Motor neuron (in vitro differentiated cells): Measurements from ENCODE around the gene HS1BP3. TPM values are rescaled to one million over a fixed set of nuclear protein-coding genes. Genes with fewer than 3 reads are reported as not detected.
A peak's percentile ranks its signal among the peaks of the same experiment; 100 is the strongest.

Source experiments
- ATAC-seq, 8 experiments: fragments of 200-7000 bp; cut with Tn5 transposase; replicated peaks in 6 of 8; 2 replicates each; pipeline ENCODE4 v1.8.0; 2021; ENCODE audit warnings: mild to moderate bottlenecking in 8 of 8, moderate library complexity in 8 of 8
- H3K27ac ChIP-seq, 2 donors: fragments of 250-450 bp; sonication (Bioruptor Pico); 2 replicates each; pipeline ENCODE4 v1.9.0; 2021; ENCODE audit warnings: antibody characterized with exemption in 2 of 2, mild to moderate bottlenecking in 2 of 2, moderate library complexity in 1 of 2
- H3K4me1 ChIP-seq, 2 donors: fragments of 250-450 bp; sonication (Bioruptor Pico); replicated peaks in 1 of 2; 2 replicates each; pipeline ENCODE4 v1.6.1; 2021; ENCODE audit warnings: antibody characterized with exemption in 2 of 2, mild to moderate bottlenecking in 2 of 2, moderate library complexity in 1 of 2
- H3K4me3 ChIP-seq, 5 donors: fragments of 250-450 bp; sonication (Bioruptor Pico); 2 replicates each; pipeline ENCODE4 v1.9.0; 2021; ENCODE audit warnings: antibody characterized with exemption in 5 of 5, mild to moderate bottlenecking in 5 of 5, moderate library complexity in 4 of 5
- WGBS, 10 experiments: fragments of 450-650 bp; shearing (Covaris generic); methylation state at CpG; one replicate each; pipeline ENCODE4 v1.0.0; 2022; 5-methylcytosine and 5-hydroxymethylcytosine counted together
- in situ Hi-C, 9 experiments: fragments of 400-800 bp; cut with MboI; loops; one replicate each; pipeline ENCODE4 v1.15.0; 2021; ENCODE audit warnings: low sequenced_read_pairs in 9 of 9, low pct_unique_long_range_greater_than_20kb in 2 of 9; ENCODE audit not compliant: unreplicated experiment in 9 of 9
- total RNA-seq, 8 experiments: library from RNA; unstranded; fragments of 300-600 nt; gene quantifications; 2 replicates each; pipeline versions ENCODE4 v1.2.3 to v1.2.4, GENCODE V29; 2022

HS1BP3 gene
- total RNA-seq, 8 experiments from 2014 or later, result 6.8 to 29.2 (median 11.2) TPM

DNA sequence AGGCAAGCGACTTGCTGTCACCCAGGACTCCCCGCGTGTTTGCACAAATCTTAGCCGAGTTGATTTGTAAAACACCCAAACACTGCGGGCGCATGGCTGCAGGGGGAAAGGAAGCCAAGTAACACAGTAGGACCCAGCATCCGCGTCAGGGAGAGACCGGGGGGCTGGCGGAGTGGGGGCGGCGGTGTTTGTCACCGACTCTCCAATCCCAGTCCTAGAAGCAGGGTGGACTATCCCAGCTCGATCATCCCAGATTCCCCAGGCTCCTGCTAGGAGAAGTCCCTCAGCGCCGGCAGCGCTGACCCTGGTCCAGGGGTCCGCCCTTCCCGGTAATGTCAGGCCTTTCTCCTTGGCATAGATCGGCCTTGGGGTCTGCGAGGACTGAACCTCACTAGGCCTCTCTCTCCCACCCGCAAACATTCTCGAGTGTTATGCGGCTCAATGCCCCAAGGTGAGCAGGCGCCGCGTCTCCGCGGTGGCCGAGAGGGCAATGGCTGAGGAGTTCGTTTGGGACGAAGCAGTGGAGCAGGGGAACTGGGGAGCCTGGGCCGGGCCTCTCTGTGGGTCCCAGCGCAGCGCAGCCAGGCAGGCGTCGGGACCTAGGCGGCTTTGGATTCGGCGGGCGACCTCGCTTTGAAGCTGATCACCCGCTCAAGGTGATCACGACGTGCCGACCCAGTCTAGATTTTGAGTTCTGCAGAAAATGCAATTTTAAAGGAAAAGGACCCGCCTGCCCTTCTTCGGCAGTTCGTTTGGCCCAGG, 14.5 kb upstream of the HS1BP3 start:
- in situ Hi-C loops, result loop anchor here (10.0 to 25.0 kb wide), 4 partner anchors 272 to 447 kb away; partner anchors contain the start of gene TDRD15 (in 1 of the 9)
- 0 to 2% (median 1%) methylated on average over 2 to 15 of the region's 49 CpGs; no CpG with 5 or more reads in 6 of the 10 experiments for WGBS, 10 experiments
- peak in 1 of 8 experiments; percentile 5 for ATAC-seq
- H3K4me1 ChIP-seq, result peaks cover 0 to 9% of the 10 kb centered on the region in 2 donors
- no peak overlapping the region for H3K27ac ChIP-seq
- H3K4me3 ChIP-seq, result no peak overlapping the region

DNA sequence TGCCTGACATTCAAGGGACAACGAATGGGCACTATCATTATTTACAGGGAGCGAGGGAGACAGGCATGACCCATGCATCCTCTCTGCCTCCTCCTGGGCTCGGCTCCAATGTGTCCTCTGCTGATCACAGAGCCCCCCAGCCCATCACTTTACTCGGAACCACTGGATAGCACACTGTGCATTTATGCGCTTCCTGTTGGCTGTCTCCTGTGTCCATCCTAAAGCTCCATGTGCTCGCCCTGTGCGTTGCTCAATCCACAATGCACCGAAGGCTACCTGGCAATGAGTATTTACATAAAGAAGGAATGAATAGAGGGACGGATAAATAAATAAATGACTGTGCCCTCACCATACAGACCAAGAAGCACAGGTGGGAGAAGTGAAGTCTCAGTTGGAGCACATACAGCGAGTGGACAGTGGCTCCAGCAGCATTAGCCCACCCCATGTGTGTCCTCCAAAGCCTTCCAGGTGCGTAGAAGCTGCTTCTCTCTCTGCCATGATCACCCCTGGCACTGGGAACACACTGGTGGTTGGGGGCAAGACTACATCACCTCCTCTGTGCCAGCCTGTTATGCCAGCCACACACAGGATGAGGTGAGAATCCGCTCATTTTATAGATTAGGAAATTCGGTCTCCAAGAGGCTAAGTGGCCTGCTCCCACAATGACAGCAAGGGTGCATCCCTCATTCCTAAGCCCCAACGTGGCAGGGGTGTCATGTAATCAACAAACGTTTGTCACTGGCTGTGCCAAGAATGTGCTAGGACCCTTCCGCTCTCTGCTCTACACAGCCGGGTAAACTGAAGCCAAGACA, 13.7 kb upstream of the HS1BP3 start:
- Histone ChIP-seq H3K4me3 (no peak overlapping the region), H3K27ac (no peak overlapping the region), H3K4me1 (peaks cover 0 to 9% of the 10 kb centered on the region in 2 donors)
- in situ Hi-C loops, result loop anchor here (10.0 to 25.0 kb wide), 4 partner anchors 273 to 448 kb away; partner anchors contain the start of gene TDRD15 (in 1 of the 9)
- ATAC-seq, result no peak
- WGBS, 10 experiments, result 22 to 50% (median 33%) methylated on average over 1 to 10 of the region's 17 CpGs; no CpG with 5 or more reads in 2 of the 10 experiments

DNA sequence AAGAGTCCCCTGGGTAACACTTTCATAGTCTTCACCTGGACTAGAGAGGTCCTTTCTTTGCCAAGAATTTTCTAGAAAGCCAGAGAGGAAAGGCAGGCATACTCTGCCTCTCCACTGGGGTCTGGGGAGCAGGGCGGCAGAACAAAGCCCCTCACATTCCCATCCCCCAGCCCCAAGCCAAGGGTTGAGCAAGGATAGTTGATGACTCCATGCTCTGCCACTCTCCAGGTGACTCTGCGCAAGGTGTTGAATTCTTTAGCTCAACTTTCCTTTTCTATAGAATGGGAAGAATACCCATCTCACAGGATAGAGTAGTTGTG, 13.1 kb upstream of the HS1BP3 start:
- no peak overlapping the region for H3K4me3 ChIP-seq
- no peak for ATAC-seq
- H3K27ac ChIP-seq, result no peak overlapping the region
- WGBS, 10 experiments, result 54 to 86% (median 76%) methylated on average over 1 to 2 of the region's 2 CpGs; no CpG with 5 or more reads in 6 of the 10 experiments
- H3K4me1 ChIP-seq, result peaks cover 0 to 9% of the 10 kb centered on the region in 2 donors
- in situ Hi-C loops, result loop anchor here (10.0 to 25.0 kb wide), 4 partner anchors 273 to 448 kb away; partner anchors contain the start of gene TDRD15 (in 1 of the 9)

DNA sequence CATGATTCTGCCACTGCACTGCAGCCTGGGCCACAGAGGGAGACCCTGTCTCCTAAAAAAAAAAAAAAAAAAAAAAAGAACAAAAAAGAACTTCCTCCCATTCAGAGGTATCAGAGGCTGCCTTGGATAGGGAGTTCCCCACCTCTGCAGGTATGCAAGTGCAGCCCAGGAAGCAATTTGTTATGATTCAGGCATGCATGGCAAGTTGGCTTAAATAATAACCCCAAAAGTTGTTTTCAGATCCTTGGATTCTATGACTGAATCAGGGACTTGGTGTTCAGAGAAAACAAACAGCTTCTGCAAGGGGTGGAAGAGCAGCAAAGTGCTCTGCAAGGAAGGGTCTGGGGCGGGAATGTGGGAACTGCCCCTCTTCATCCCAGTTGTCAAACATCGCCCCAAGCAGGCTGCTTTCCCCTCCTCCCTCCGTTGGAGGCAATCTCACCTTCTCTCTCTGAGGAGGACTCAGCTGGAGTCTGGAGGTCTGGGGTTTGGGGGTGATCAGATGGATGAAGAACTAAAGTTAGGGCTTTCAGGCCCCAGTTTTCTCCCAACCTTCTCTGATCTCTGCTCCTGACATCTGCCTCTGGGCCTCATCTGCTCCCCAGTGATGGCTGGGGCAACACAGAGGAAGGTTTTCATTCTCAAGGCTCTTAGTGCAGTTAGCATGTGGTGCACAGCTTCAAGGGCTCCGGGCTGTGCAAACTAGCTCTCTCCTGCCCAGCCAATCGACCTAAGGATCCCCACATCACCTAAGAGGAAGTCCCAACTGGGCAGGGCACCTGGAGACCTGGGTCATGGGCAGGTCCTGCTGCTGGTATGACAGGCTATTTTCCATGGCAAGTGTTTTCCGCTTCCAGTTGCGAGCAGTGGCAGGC, 12.5 kb upstream of the HS1BP3 start:
- no peak for ATAC-seq
- in situ Hi-C loops, result loop anchor here (10.0 to 25.0 kb wide), 4 partner anchors 274 to 449 kb away; partner anchors contain the start of gene TDRD15 (in 1 of the 9)
- H3K27ac ChIP-seq, result no peak overlapping the region
- peaks cover 0 to 9% of the 10 kb centered on the region in 2 donors for H3K4me1 ChIP-seq
- 20 to 70% (median 56%) methylated on average over 1 to 4 of the region's 7 CpGs; no CpG with 5 or more reads in 4 of the 10 experiments for WGBS, 10 experiments
- H3K4me3 ChIP-seq, result no peak overlapping the region

DNA sequence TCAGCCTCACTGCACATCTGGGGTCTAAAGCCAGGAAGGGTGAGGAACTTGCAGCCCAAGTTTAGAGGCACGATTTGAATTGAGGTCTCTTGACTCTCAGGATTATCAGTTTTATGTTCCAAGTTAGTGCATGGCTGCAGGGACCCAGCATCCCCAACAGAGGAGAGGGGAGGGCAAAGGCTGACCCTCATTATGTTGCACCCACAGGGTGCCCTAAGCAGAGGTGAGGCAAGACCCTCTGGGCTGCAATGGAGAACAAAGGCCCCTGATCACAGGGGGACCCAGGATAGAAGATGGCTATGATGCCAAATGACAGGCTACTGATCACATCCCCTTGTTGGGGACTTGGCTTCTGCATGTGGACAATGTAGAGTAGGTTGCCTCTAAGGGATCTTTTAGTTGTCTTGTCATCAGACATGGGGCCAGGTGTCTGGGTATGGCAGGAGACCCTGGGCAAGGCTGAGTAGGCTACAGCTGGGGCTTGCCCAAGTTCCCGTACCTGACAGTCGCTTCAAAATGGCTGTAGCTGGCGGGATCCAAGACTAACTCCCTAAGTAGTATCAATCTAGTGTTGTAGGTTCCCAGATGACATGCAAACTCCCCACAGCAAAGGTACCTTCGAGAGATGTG, 11.5 kb upstream of the HS1BP3 start:
- Histone ChIP-seq H3K4me3 (no peak overlapping the region), H3K4me1 (peaks cover 0 to 5% of the 10 kb centered on the region in 2 donors), H3K27ac (no peak overlapping the region)
- no peak for ATAC-seq
- WGBS, 10 experiments, result 0 to 49% (median 25%) methylated on average over 1 to 4 of the region's 5 CpGs; no CpG with 5 or more reads in 7 of the 10 experiments
- in situ Hi-C loops, result loop anchor here (10.0 to 25.0 kb wide), 4 partner anchors 275 to 450 kb away; partner anchors contain the start of gene TDRD15 (in 1 of the 9)

DNA sequence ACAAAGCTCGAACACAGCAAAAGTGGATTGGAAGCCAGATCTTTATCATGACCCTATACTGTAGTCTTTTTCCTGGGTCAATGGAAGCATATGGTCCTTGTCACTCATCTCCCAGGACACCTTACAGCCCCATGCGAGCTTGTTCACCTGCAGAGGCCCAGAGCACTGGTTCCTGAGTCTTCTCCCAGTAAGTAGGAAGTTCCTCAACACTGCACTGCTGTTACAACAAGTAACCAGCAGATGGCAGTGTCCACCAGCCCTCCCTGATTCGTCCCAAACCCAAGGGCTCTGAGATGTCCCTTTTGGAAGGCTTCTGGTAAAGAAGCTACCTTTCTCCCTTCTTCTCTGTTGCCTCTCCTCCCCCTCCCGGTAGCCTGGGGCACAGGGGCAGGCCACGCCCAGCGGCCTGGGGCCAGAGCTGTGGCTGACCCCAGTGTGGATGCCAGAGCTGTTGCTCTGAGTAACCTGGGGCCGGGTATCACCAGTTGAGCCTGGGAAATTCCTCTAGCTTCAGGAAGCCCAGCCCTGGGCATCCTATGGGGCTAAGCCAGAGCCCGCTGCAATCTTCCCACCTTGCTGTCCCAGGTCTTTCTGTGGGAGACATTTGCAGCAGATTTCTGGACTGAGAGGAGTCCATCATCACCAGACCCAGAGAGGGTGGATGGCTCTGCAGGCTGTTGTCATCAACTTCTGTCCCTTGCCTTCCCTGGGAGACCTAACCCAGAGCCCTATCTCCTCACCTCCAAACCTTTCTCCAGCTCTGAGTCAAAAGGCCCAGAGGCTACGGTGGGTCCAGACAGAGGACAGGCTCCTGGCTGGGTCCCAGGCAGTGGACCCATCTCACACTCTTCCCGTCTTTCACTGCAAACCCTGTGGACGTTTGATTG, 10.8 kb upstream of the HS1BP3 start:
- in situ Hi-C loops, result loop anchor here (10.0 to 25.0 kb wide), 4 partner anchors 276 to 451 kb away; partner anchors contain the start of gene TDRD15 (in 1 of the 9)
- 0 to 50% (median 10%) methylated on average over 1 to 7 of the region's 11 CpGs; no CpG with 5 or more reads in 2 of the 10 experiments for WGBS, 10 experiments
- H3K4me1 ChIP-seq, result peaks cover 0 to 5% of the 10 kb centered on the region in 2 donors
- peak; percentile 48 to 73 (median 64) for ATAC-seq
- H3K27ac ChIP-seq, result no peak overlapping the region
- H3K4me3 ChIP-seq, result no peak overlapping the region

DNA sequence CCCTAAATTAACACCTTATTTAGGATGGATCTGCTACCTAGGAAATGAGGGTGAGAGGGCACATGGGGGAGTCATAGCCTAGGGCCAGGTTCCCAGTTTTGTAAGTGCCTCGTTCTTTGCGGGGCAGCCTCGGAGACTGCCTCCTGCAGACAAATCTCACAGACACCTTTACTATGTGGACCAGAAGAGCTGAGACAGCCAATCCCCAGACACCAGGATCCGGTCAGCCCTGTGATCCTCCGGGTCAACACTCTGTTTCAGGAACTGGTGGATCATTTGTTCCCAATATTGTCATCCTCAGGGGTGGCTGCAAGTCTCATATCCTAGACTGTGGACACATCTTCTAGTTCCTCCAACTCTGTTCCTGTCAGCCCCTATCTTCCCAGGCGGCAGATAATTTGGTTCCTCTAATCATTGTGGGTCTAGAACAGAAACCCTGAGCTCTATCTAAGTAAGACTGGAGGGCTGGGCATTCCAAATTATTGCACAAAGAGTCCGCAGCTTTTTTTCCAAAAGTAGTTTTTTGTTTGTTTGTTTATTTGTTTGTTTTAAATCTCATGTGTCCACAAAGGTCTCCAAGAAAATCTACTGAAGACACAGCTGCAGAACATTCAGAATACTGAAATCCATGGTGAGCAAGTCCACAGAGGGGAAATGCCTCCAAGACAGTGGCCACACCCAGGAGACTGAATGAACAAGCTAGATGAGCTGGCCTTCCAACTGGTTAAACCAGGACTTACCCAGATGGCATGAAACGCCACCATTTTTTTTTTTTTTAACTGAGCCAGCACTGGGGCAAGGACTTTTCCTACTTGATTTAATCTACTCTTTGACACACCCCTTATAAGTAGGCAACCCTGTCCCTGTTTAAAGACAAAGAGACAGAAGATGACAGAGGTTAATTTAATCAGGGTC, 9.9 kb upstream of the HS1BP3 start:
- Histone ChIP-seq H3K4me3 (no peak overlapping the region), H3K4me1 (peaks cover 0 to 5% of the 10 kb centered on the region in 2 donors), H3K27ac (no peak overlapping the region)
- WGBS, 10 experiments, result 38 to 100% (median 60%) methylated on average over 1 to 7 of the region's 8 CpGs; no CpG with 5 or more reads in 3 of the 10 experiments
- in situ Hi-C loops, result loop anchor here (10.0 to 25.0 kb wide), 4 partner anchors 277 to 452 kb away; partner anchors contain the start of gene TDRD15 (in 1 of the 9)
- peak in 3 of 8 experiments; percentile 11 to 86 (median 78) for ATAC-seq

DNA sequence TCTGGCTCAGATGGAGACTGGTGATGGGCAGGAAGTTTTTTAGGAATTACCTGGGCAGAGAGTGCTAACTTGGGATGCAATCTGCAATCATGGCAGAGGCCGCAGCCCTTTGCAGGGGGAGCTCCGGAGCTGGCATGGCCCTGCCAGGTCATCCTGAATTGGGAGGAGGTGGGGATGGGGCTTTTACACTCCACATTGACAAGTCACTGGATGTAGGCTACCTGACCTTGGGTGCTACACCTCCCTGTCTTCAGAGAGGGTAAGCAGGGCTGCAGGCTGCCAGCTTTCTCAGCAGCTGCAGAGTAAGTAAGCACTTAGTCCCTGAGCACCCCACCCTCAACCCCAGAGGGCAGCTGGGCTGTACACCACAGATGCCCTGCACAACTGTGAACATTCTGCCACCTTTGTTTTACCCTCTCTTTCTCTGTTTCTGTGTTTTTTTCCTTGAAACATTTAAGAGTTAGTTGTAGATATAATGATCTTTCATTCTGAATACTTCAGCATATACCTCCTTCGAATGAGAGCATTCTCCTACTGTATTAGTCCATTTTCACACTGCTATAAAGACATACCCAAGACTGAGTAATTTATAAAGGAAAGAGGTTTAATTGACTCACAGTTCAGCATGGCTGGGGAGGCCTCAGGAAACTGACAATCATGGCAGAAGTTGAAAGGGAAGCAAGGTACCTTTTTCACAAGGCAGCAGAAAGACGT, 6.8 kb upstream of the HS1BP3 start:
- WGBS, 10 experiments, result 51 to 100% (median 75%) methylated on average over 1 to 3 of the region's 4 CpGs; no CpG with 5 or more reads in 2 of the 10 experiments

DNA sequence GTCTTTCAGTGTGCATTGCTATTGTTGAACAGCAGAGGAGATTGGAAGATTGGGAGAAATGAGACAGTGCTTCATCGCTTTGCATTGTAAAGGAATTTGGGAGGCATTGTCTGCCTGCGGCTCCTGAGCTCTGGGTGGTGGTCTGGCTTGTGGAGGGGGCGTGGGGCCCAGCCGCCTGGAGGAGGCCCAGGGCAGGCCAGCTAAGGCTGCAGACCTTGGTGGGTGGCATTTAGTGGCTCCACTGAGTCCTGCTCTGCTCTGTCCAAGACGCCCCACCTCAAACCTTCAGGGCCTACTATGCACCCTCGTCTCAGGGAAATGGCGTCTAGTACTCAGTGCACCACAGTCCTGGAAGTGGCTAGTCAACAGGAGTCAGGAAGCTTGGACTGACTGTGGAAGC, 5.7 kb upstream of the HS1BP3 start:
- Histone ChIP-seq H3K4me1 (peaks cover 3 to 4% of the 10 kb centered on the region in 2 donors), H3K4me3 (no peak overlapping the region), H3K27ac (no peak overlapping the region)
- no peak for ATAC-seq
- WGBS, 10 experiments, result 37 to 65% (median 50%) methylated on average over 1 to 6 of the region's 7 CpGs; no CpG with 5 or more reads in 7 of the 10 experiments
- in situ Hi-C loops, result loop anchor here in 7 of 9 experiments (25.0 kb wide), 3 partner anchors 281 to 456 kb away; partner anchors contain the start of gene TDRD15 (in 1 of the 7)

More for the DNA sequence above, 6.8 kb upstream of the HS1BP3 start:
- H3K27ac ChIP-seq, result no peak overlapping the region
- peaks cover 0 to 5% of the 10 kb centered on the region in 2 donors for H3K4me1 ChIP-seq
- in situ Hi-C loops, result loop anchor here in 7 of 9 experiments (25.0 kb wide), 3 partner anchors 280 to 455 kb away; partner anchors contain the start of gene TDRD15 (in 1 of the 7)
- H3K4me3 ChIP-seq, result no peak overlapping the region
- no peak for ATAC-seq

DNA sequence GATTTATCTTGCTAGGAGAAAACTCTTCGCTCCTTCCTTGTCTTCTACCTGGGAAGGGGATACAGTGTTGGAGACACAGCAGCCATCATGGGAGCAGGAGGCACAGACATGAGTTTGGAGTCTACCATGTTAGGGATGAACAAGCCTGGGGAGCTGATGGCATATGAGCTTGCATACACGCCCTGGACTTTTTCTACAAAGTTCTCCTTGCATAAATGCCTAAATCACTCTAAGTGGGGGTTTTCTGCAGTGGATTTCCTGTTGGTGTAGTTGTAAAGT, 3.6 kb upstream of the HS1BP3 start:
- peaks cover 4 to 11% of the 10 kb centered on the region in 2 donors for H3K4me1 ChIP-seq
- 43 to 100% (median 81%) methylated on average over 1 to 2 of the region's 2 CpGs; no CpG with 5 or more reads in 2 of the 10 experiments for WGBS, 10 experiments
- H3K4me3 ChIP-seq, result no peak overlapping the region
- ATAC-seq, result no peak
- no peak overlapping the region for H3K27ac ChIP-seq
- in situ Hi-C loops, result loop anchor here in 7 of 9 experiments (25.0 kb wide), 3 partner anchors 283 to 458 kb away; partner anchors contain the start of gene TDRD15 (in 1 of the 7)
